HEK293T (cell line): ENCODE data around the gene SLC22A6.
A peak's percentile ranks its signal among the peaks of the same experiment; 100 is the strongest.

Experiments
- CTCF ChIA-PET: fragments of 350-600 bp; formaldehyde crosslinking; extraction: SDS; loops from one replicate; lab custom pipeline; 2021; ENCODE audit warnings: antibody characterized with exemption, inconsistent platforms; lab: Yijun Ruan, JAX
- POLR2A ChIA-PET: fragments of 350-600 bp; formaldehyde crosslinking; extraction: SDS; loops from one replicate; lab custom pipeline; 2020; ENCODE audit warnings: antibody characterized with exemption, inconsistent platforms; lab: Yijun Ruan, JAX
- DNase-seq: peaks from one replicate; pipeline ENCODE4 v3.0.0; 2012; ENCODE audit warnings: mixed read lengths; ENCODE audit errors: extremely low spot score
- ARNT ChIP-seq: fragments of 450-650 bp; IDR thresholded peaks from 2 replicates; pipeline ENCODE4 v1.6.1; 2017; ENCODE audit warnings: mild to moderate bottlenecking
- BHLHE40 ChIP-seq: fragments of 450-650 bp; IDR thresholded peaks from 2 replicates; pipeline ENCODE4 v1.6.1; 2016; ENCODE audit warnings: mild to moderate bottlenecking, moderate library complexity, borderline replicate concordance
- CTBP1 ChIP-seq: fragments of 450-650 bp; IDR thresholded peaks from 2 replicates; pipeline ENCODE4 v1.6.1; 2016; ENCODE audit warnings: borderline replicate concordance
- ELF4 ChIP-seq: fragments of 450-650 bp; IDR thresholded peaks from 2 replicates; pipeline ENCODE4 v1.6.1; 2017; ENCODE audit warnings: antibody characterized with exemption
- FOXA1 ChIP-seq: fragments of 450-650 bp; IDR thresholded peaks from 2 replicates; pipeline ENCODE4 v1.6.1; 2016; ENCODE audit warnings: mild to moderate bottlenecking
- FOXK2 ChIP-seq: fragments of 450-650 bp; IDR thresholded peaks from 2 replicates; pipeline ENCODE4 v1.6.1; 2016; ENCODE audit warnings: mild to moderate bottlenecking
- FOXM1 ChIP-seq: fragments of 450-650 bp; IDR thresholded peaks from 2 replicates; pipeline ENCODE4 v1.6.1; 2017; ENCODE audit warnings: mild to moderate bottlenecking, borderline replicate concordance
- HDGF ChIP-seq: fragments of 450-650 bp; IDR thresholded peaks from 2 replicates; pipeline ENCODE4 v1.6.1; 2017; ENCODE audit warnings: antibody characterized with exemption, borderline replicate concordance
- L3MBTL2 ChIP-seq: fragments of 450-650 bp; conservative IDR thresholded peaks from 2 replicates; pipeline ENCODE4 v1.6.1; 2016; ENCODE audit warnings: mild to moderate bottlenecking
- LEF1 ChIP-seq: fragments of 450-650 bp; IDR thresholded peaks from 2 replicates; pipeline ENCODE4 v1.6.1; 2017; ENCODE audit warnings: mild to moderate bottlenecking, borderline replicate concordance
- NFRKB ChIP-seq: fragments of 450-650 bp; IDR thresholded peaks from 2 replicates; pipeline ENCODE4 v1.6.1; 2016; ENCODE audit warnings: mild to moderate bottlenecking, moderate library complexity
- SP1 ChIP-seq: fragments of 450-650 bp; IDR thresholded peaks from 2 replicates; pipeline ENCODE4 v1.6.1; 2017
- SUZ12 ChIP-seq: fragments of 450-650 bp; IDR thresholded peaks from 2 replicates; pipeline ENCODE4 v1.6.1; 2016; ENCODE audit warnings: mild to moderate bottlenecking
- TARDBP ChIP-seq: fragments of 450-650 bp; IDR thresholded peaks from 2 replicates; pipeline ENCODE4 v1.6.1; 2016
- ZNF384 ChIP-seq: fragments of 450-650 bp; IDR thresholded peaks from 2 replicates; pipeline ENCODE4 v1.6.1; 2016
- TF ChIP-seq, protein P1 (sequence below): fragments of 450-650 bp; IDR thresholded peaks from 2 replicates; pipeline ENCODE4 v1.6.1; 2016

Gene SLC22A6

DNA sequence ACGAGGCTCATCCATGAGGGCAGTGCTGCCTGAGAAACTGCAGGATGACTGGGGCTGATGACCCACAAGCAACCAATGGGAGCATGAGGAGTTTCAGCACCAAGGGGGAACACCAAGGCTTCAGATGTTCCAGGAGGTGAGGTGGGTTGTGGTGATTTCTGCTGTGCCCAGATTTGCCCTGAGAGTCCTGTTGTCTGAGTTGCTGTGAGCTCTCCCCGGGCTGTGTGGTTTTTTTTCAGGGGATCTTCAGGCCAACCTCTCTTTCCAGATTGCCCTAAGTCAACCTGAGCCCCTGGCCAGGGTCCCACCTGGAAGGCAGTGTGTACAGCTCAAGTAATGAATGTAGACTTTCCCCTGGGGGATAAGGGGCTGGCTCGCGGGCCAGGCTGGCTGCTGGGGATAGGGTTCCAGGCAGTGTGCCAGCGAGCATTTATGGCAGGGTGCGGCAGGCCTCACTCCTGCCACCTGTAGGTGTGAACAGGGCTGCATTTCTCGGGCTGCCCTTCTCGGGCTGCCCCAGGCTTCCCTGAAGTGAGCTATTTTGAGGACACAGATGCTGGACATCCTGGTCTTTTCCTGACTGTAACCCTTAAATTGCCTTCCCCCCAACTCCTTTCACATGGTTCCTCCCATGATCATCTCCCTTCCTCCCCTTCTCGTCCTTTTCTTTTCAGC lies 9.8 kb downstream of the SLC22A6 start:
- POLR2A ChIA-PET, result interaction anchor here (0.6 to 1.5 kb wide), 3 partner anchors 94 to 134 kb away, joined by 3 to 4 read pairs (median 4); partner anchors contain the start of gene SLC3A2
- TF ChIP-seq ZNF384 (no peak), NFRKB (no peak), CTBP1 (no peak), TARDBP (no peak)
- CTCF ChIA-PET, result interaction anchor here (0.5 to 3.1 kb wide), 23 partner anchors 11 to 316 kb away, joined by 3 to 25 read pairs (median 5); no protein-coding TSS in a partner anchor
- DNase-seq, result peak; percentile 77

DNA sequence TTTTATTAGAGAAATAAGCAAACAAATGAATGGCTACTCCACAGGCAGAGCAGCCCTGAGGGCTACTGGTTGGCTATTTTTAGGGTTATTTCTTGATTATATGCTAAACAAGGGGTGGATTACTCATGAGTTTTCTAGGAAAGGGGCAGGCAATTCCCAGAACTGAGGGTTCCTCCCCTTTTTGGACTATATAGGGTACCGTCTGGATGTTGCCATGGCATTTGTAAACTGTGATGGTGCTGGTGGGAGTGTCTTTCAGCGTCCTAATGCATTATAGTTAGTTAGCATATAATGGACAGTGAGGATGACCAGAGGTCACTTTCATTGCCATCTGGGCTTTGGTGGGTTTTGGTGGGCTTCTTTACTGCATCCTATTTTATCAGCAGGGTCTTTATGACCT lies 19.2 kb downstream of the SLC22A6 start:
- ChIA-PET POLR2A (no interaction called here), CTCF (no interaction called here)
- DNase-seq, result no peak
- TF ChIP-seq SP1 (no peak), ARNT (no peak)

DNA sequence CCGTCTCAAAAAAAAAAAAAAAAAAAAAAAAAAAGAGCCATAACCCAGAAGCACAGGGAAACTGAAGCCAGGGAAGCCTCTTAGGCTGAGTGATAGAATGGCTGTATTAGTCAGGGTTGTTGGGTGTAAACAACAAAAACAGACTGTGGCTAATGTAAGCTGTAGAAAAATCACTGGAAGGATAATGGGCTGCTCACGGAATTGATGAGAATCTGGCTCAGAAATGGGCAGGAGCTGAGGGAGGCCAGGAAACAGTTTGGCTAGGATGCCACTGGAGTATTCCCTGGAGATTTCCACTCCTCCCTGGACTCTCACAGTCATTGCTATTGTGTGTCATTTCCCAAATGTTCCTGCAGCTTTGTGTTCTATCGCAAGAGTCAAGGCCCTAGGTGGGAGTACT lies 22.4 kb downstream of the SLC22A6 start:
- ChIA-PET POLR2A (no interaction called here), CTCF (interaction anchor here (0.6 kb wide), 1 partner anchor 595 kb away, joined by 4 read pairs; no protein-coding TSS in a partner anchor)
- no peak for DNase-seq
- TF ChIP-seq LEF1, result no peak
- TF ChIP-seq ZNF384, result 0 out of 2 replicates have a peak, but pooled peaks have one; percentile 42

DNA sequence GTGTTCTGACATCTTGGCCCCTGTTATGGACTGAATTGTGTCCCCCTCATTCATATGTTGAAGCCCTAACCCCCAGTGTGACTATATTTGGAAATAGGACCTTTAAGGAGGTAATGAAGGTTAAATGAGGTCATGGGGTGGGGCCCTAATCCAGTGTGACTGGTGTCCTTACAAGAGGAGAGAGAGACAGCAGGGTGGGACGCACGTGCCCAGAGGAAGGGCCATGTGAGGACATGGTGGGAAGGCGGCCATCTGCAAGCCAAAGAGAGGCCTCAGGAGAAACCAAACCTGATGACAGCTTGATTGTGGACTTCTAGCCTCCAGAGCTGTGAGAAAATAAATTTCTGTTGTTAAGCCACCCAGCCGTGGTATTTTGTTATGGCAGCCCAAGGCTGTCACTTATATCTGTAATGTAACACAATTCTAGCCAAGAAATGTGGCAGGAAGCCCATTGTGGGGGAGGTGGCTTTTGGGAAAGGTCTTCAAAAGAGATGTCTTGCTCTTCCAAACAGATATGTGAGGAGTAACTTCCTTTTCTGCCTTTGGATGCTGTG lies 23.7 kb downstream of the SLC22A6 start:
- no peak for DNase-seq
- POLR2A ChIA-PET, result no interaction called here
- no peak for TF ChIP-seq FOXM1
- no peak for TF ChIP-seq L3MBTL2
- no peak for TF ChIP-seq NFRKB
- no peak for TF ChIP-seq SP1
- TF ChIP-seq FOXK2, result no peak
- TF ChIP-seq FOXA1, result no peak
- no peak for TF ChIP-seq SUZ12
- TF ChIP-seq LEF1, result no peak
- TF ChIP-seq HDGF, result no peak
- CTCF ChIA-PET, result no interaction called here

DNA sequence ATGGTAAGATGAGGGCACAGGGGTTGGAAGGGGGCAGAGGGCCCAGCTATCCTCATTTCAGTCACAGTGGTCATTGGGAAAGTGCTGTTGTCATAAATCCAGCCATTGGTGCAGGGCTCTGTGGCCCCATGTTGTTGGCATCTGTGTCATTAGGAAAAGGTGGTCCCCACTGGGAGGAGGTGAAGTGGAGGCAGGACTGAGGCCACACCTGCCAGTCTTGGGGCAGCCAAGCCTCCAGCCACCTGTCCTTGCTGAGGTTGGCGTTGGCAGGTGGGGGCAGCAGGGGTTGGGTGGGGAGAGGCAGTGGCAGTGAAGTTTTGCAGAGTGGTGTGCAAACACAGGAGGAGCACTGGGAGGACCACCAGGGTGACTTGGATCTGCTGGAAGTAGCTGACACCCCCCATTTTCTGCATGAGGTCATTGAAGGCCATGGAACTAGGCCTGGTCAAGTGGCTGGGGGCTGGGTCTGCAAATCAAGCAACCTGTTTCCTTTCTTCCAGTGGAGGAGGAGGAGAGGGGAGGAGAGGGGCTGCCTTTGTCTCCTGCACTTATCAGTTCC lies 25.3 kb downstream of the SLC22A6 start:
- ChIA-PET CTCF (interaction anchor here (1.0 kb wide), 1 partner anchor 16 kb away, joined by 5 read pairs; no protein-coding TSS in a partner anchor), POLR2A (no interaction called here)
- DNase-seq, result no peak
- no peak for TF ChIP-seq TARDBP
- no peak for TF ChIP-seq HDGF
- TF ChIP-seq BHLHE40, result no peak
- TF ChIP-seq ARNT, result no peak
- TF ChIP-seq FOXK2, result no peak
- TF ChIP-seq SUZ12, result no peak
- no peak for TF ChIP-seq L3MBTL2
- TF ChIP-seq, protein P1, sequence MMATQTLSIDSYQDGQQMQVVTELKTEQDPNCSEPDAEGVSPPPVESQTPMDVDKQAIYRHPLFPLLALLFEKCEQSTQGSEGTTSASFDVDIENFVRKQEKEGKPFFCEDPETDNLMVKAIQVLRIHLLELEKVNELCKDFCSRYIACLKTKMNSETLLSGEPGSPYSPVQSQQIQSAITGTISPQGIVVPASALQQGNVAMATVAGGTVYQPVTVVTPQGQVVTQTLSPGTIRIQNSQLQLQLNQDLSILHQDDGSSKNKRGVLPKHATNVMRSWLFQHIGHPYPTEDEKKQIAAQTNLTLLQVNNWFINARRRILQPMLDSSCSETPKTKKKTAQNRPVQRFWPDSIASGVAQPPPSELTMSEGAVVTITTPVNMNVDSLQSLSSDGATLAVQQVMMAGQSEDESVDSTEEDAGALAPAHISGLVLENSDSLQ, result no peak
- no peak for TF ChIP-seq FOXM1
- TF ChIP-seq LEF1, result no peak
- no peak for TF ChIP-seq NFRKB
- TF ChIP-seq SP1, result no peak
- no peak for TF ChIP-seq CTBP1
- no peak for TF ChIP-seq ZNF384
- no peak for TF ChIP-seq FOXA1
- no peak for TF ChIP-seq ELF4

DNA sequence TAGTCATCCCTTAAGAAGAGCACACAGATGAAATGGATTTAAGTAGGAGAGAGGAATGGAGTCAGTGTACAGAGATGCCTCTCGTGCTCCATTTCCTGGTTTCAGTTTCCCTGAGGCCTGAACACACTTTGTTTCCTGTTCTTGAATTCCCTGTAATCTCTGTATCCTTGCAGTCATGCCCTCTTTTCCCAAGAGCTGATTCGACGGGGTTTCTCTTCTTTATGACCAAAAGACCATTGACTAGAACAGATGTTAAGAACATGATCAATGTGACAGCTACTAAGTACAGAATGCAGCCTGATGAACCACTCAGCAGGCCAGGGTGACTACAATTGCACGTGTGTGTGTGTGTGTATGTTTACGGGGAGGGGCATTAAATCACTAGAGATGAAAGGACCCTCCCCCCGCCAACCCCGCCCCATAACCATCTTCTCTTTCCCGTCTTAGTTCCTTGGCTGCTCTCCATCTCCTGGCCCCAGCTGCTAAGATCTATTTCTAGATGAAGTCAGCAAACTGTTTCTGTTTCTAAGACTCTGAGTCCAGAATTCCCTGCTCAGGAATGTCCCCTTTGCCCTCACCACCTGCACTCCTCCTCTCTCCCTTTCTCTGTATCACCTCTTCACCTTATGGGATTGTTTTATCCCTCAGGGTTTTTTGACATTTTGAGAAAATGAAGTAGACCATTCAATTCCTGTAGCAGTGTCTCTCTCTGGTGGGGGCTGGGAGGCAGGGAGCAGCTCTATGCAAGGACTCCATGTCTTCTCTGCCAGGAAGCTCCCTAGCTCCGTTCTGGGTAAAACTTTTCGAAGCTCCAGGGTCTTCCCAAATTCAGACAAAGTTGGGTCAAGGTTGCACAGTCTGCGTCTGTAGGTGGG lies 26.0 kb downstream of the SLC22A6 start:
- ChIA-PET POLR2A (no interaction called here), CTCF (interaction anchor here (0.6 to 1.0 kb wide), 2 partner anchors 11 to 16 kb away, joined by 4 to 5 read pairs; no protein-coding TSS in a partner anchor)

More for the DNA sequence above, 26.0 kb downstream of the SLC22A6 start:
- no peak for DNase-seq
- TF ChIP-seq NFRKB, result no peak
- TF ChIP-seq, protein P1, result no peak
- no peak for TF ChIP-seq BHLHE40
- no peak for TF ChIP-seq SP1
- no peak for TF ChIP-seq FOXM1
- no peak for TF ChIP-seq TARDBP
- no peak for TF ChIP-seq ELF4
- TF ChIP-seq HDGF, result no peak
- no peak for TF ChIP-seq FOXA1
- TF ChIP-seq CTBP1, result no peak
- no peak for TF ChIP-seq ARNT
- no peak for TF ChIP-seq ZNF384
- no peak for TF ChIP-seq LEF1
- no peak for TF ChIP-seq SUZ12
- no peak for TF ChIP-seq FOXK2
- TF ChIP-seq L3MBTL2, result no peak
